H1 (cell line): Measurements from ENCODE around the gene CRYBB3. TPM values are rescaled to one million over a fixed set of nuclear protein-coding genes. Genes with fewer than 3 reads are reported as not detected.

Experiments used
- CTCF ChIA-PET: fragments of 300-600 bp; sonication (Branson Sonifier 250); formaldehyde crosslinking; loops from one replicate; lab custom pipeline; 2021; ENCODE audit not compliant: partially characterized antibody; lab: Charles Lee
- POLR2A ChIA-PET: fragments of 300-600 bp; sonication (Branson Sonifier 250); formaldehyde crosslinking; loops from one replicate; lab custom pipeline; 2021; ENCODE audit warnings: inconsistent platforms; ENCODE audit not compliant: partially characterized antibody; lab: Charles Lee
- DNase-seq, 2 experiments: peaks; one replicate each; pipeline versions ENCODE4 v3.0.0 to v3.0.0-alpha.2; 2010 to 2022; ENCODE audit warnings: low spot score in 2 of 2, low read depth in 1 of 2, mixed read lengths in 1 of 2
- FAIRE-seq: peaks from 2 replicates; lab custom pipeline; 2011; peaks lifted over from hg19 to GRCh38; lab: Jason Lieb, UNC
- H2AFZ ChIP-seq: 2 replicates; pipeline ENCODE4 v1.8.1; 2012; ENCODE audit warnings: low read length, inconsistent platforms
- H2AK5ac ChIP-seq: 2 replicates; pipeline ENCODE4 v1.6.1; 2013; ENCODE audit warnings: low read depth, low read length
- H2BK120ac ChIP-seq: replicated peaks from 2 replicates; pipeline ENCODE3; 2013; ENCODE audit warnings: low read depth, low read length, inconsistent platforms
- H2BK12ac ChIP-seq: 2 replicates; pipeline ENCODE4 v1.6.1; 2013; ENCODE audit warnings: low read depth, low read length
- H2BK15ac ChIP-seq: 2 replicates; pipeline ENCODE4 v1.6.1; 2013; ENCODE audit warnings: low read length
- H2BK20ac ChIP-seq: 2 replicates; pipeline ENCODE4 v1.6.1; 2013; ENCODE audit warnings: low read length
- H2BK5ac ChIP-seq: 2 replicates; pipeline ENCODE4 v1.6.1; 2013; ENCODE audit warnings: low read depth, low read length
- H3K14ac ChIP-seq: 2 replicates; pipeline ENCODE4 v1.6.1; 2013; ENCODE audit warnings: inconsistent platforms; ENCODE audit not compliant: insufficient read length
- H3K18ac ChIP-seq: 2 replicates; pipeline ENCODE4 v1.6.1; 2013; ENCODE audit warnings: low read length; ENCODE audit errors: extremely low read depth
- H3K23ac ChIP-seq: 2 replicates; pipeline ENCODE4 v1.6.1; 2013; ENCODE audit warnings: inconsistent platforms; ENCODE audit not compliant: insufficient read length
- H3K23me2 ChIP-seq: 2 replicates; pipeline ENCODE4 v1.6.1; 2013; ENCODE audit warnings: low read depth, low read length
- H3K27ac ChIP-seq: 2 replicates; pipeline ENCODE4 v1.6.1; 2011; ENCODE audit warnings: low read depth, low read length, inconsistent platforms
- H3K27me3 ChIP-seq, 4 experiments: replicated peaks in 1 of 4; 1 replicate in 1 of 4; 2 replicates in 3 of 4; pipeline versions ENCODE4 v1.6.1 to v1.8.1; 2011 to 2013; ENCODE audit warnings: low read length in 3 of 4, mild to moderate bottlenecking in 3 of 4, inconsistent platforms in 2 of 4, mixed read lengths in 2 of 4, moderate library complexity in 1 of 4; ENCODE audit not compliant: control insufficient read depth in 3 of 4, insufficient read depth in 3 of 4; ENCODE audit errors: extremely low read depth in 1 of 4
- H3K36me3 ChIP-seq, 4 experiments: 2 replicates each; pipeline versions ENCODE4 v1.6.1 to v1.8.1; 2011 to 2013; ENCODE audit warnings: mild to moderate bottlenecking in 4 of 4, low read length in 3 of 4, moderate library complexity in 2 of 4, control low read depth in 1 of 4, inconsistent platforms in 1 of 4; ENCODE audit not compliant: insufficient read depth in 4 of 4, control insufficient read depth in 2 of 4
- H3K4ac ChIP-seq: replicated peaks from 2 replicates; pipeline ENCODE3; 2013; ENCODE audit warnings: low read length, low read depth, mixed read lengths, inconsistent platforms; ENCODE audit not compliant: insufficient read length
- H3K4me1 ChIP-seq, 4 experiments: replicated peaks in 1 of 4; 1 replicate in 1 of 4; 2 replicates in 3 of 4; pipeline versions ENCODE4 v1.6.1 to v1.8.1; 2011 to 2013; ENCODE audit warnings: low read length in 3 of 4, inconsistent platforms in 2 of 4, mixed read lengths in 1 of 4; ENCODE audit not compliant: insufficient read depth in 4 of 4, control insufficient read depth in 3 of 4
- H3K4me2 ChIP-seq, 2 experiments: 2 replicates each; pipeline versions ENCODE4 v1.6.1 to v1.8.1; 2011 to 2013; ENCODE audit warnings: low read depth in 2 of 2, low read length in 2 of 2, control low read depth in 1 of 2, inconsistent platforms in 1 of 2, mild to moderate bottlenecking in 1 of 2; ENCODE audit not compliant: insufficient read depth in 1 of 2
- H3K4me3 ChIP-seq, 4 experiments: fragments of 200-600, 300-600 bp in 1 of 4; sonication (generic), shearing (Covaris generic), sonication (Bioruptor Twin) in 1 of 4; 2 replicates each; pipeline versions ENCODE4 v1.5.1 to v1.8.1; 2011 to 2016; ENCODE audit warnings: low read length in 4 of 4, low read depth in 3 of 4, control low read depth in 2 of 4, inconsistent platforms in 2 of 4, mild to moderate bottlenecking in 2 of 4, mixed read lengths in 1 of 4, moderate library complexity in 1 of 4; ENCODE audit not compliant: insufficient read depth in 2 of 4; ENCODE audit errors: extremely low read depth in 1 of 4
- H3K56ac ChIP-seq: replicated peaks from 2 replicates; pipeline ENCODE3; 2013; ENCODE audit warnings: low read depth, mild to moderate bottlenecking, mixed read lengths, low read length, inconsistent platforms; ENCODE audit not compliant: insufficient read length
- H3K79me1 ChIP-seq: 2 replicates; pipeline ENCODE4 v1.6.1; 2013; ENCODE audit warnings: low read depth, low read length, control low read depth
- H3K79me2 ChIP-seq, 2 experiments: 2 replicates each; pipeline versions ENCODE4 v1.6.1 to v1.8.1; 2012 to 2013; ENCODE audit warnings: low read length in 2 of 2, mild to moderate bottlenecking in 2 of 2, inconsistent platforms in 1 of 2; ENCODE audit not compliant: insufficient read depth in 2 of 2, control insufficient read depth in 1 of 2
- H3K9ac ChIP-seq, 4 experiments: replicated peaks in 1 of 4; 1 replicate in 1 of 4; 2 replicates in 3 of 4; pipeline versions ENCODE4 v1.6.1 to v1.8.1; 2011 to 2013; ENCODE audit warnings: low read depth in 3 of 4, low read length in 3 of 4, control low read depth in 2 of 4, mild to moderate bottlenecking in 2 of 4, moderate library complexity in 2 of 4, inconsistent platforms in 1 of 4; ENCODE audit errors: extremely low read depth in 1 of 4
- H3K9me3 ChIP-seq, 2 experiments: 2 replicates each; pipeline versions ENCODE4 v1.6.1 to v1.8.1; 2012 to 2013; ENCODE audit warnings: mild to moderate bottlenecking in 2 of 2, moderate library complexity in 2 of 2, control low read depth in 1 of 2, inconsistent platforms in 1 of 2, low read depth in 1 of 2, low read length in 1 of 2, mixed read lengths in 1 of 2; ENCODE audit not compliant: insufficient read depth in 2 of 2
- H4K20me1 ChIP-seq, 2 experiments: replicated peaks in 1 of 2; 2 replicates each; pipeline versions ENCODE3 to v1.8.1; 2011 to 2013; ENCODE audit warnings: inconsistent platforms in 2 of 2, low read length in 2 of 2, mild to moderate bottlenecking in 1 of 2; ENCODE audit not compliant: insufficient read depth in 2 of 2, control insufficient read depth in 1 of 2
- H4K5ac ChIP-seq: 2 replicates; pipeline ENCODE4 v1.6.1; 2013; ENCODE audit warnings: low read length, low read depth, mixed read lengths, inconsistent platforms; ENCODE audit not compliant: insufficient read length
- H4K8ac ChIP-seq: 2 replicates; pipeline ENCODE4 v1.8.0; 2013; ENCODE audit warnings: mild to moderate bottlenecking, moderate library complexity, low read length, inconsistent platforms; ENCODE audit not compliant: insufficient read depth; ENCODE audit errors: extremely low read depth
- H4K91ac ChIP-seq: replicated peaks from 2 replicates; pipeline ENCODE3; 2013; ENCODE audit warnings: low read length, mixed read lengths, inconsistent platforms; ENCODE audit not compliant: insufficient read length
- ATF2 ChIP-seq: IDR thresholded peaks from 2 replicates; pipeline ENCODE4 v1.6.1; 2012; ENCODE audit warnings: low read length, inconsistent platforms
- BCL11A ChIP-seq, 2 experiments: IDR thresholded peaks; one replicate each; pipeline ENCODE4 v1.6.1; 2011; ENCODE audit warnings: low read depth in 2 of 2, low read length in 2 of 2, mild to moderate bottlenecking in 2 of 2
- GABPA ChIP-seq: IDR thresholded peaks from 2 replicates; pipeline ENCODE4 v1.6.1; 2011; ENCODE audit warnings: mild to moderate bottlenecking, low read length, moderate library complexity, borderline replicate concordance; ENCODE audit not compliant: insufficient read depth
- MAFK ChIP-seq: IDR thresholded peaks from 2 replicates; pipeline ENCODE4 v1.6.1; 2012; ENCODE audit warnings: low read depth, mild to moderate bottlenecking, improper control_type of control experiment, low read length
- NANOG ChIP-seq: IDR thresholded peaks from 2 replicates; pipeline ENCODE4 v1.6.1; 2011; ENCODE audit warnings: low read length, low read depth, mild to moderate bottlenecking, inconsistent platforms; ENCODE audit not compliant: insufficient read depth, poor library complexity, severe bottlenecking
- PHF8 ChIP-seq: fragments of 200-600 bp; sonication (generic); conservative IDR thresholded peaks from 2 replicates; pipeline ENCODE4 v1.7.1; 2012; ENCODE audit warnings: low read depth, mild to moderate bottlenecking, inconsistent platforms, low read length, moderate library complexity
- POLR2A ChIP-seq, 2 experiments: IDR thresholded peaks; 1 replicate in 1 of 2; 2 replicates in 1 of 2; pipeline ENCODE4 v1.6.1; 2011; ENCODE audit warnings: low read depth in 2 of 2, low read length in 2 of 2, mild to moderate bottlenecking in 2 of 2; ENCODE audit errors: control extremely low read depth in 1 of 2
- RBBP5 ChIP-seq: IDR thresholded peaks from 2 replicates; pipeline ENCODE4 v1.7.1; 2012; ENCODE audit warnings: low read depth, mild to moderate bottlenecking, inconsistent platforms, low read length, moderate library complexity, borderline replicate concordance
- SRF ChIP-seq: IDR thresholded peaks from 2 replicates; pipeline ENCODE4 v1.6.1; 2011; ENCODE audit warnings: mild to moderate bottlenecking, low read depth, low read length, moderate library complexity
- SUZ12 ChIP-seq: fragments of 200-600 bp; sonication (generic); IDR thresholded peaks from 2 replicates; pipeline ENCODE4 v1.6.1; 2012; ENCODE audit warnings: mild to moderate bottlenecking, inconsistent platforms, low read length, moderate library complexity, mixed read lengths
- TAF1 ChIP-seq: IDR thresholded peaks from 2 replicates; pipeline ENCODE4 v1.6.1; 2011; ENCODE audit warnings: mild to moderate bottlenecking, low read depth, low read length
- YY1 ChIP-seq: IDR thresholded peaks from 2 replicates; pipeline ENCODE4 v1.6.1; 2011; ENCODE audit warnings: low read depth, mild to moderate bottlenecking, low read length
- WGBS, 2 experiments: shearing (Covaris generic) in 1 of 2; methylation state at CpG; one replicate each; pipeline versions ENCODE4 v1.1.6 to v1.1.7; 2013 to 2015; ENCODE audit warnings: low lambda C conversion rate in 2 of 2, mixed read lengths in 2 of 2, inconsistent platforms in 1 of 2, low coverage in 1 of 2, missing lambda C conversion rate in 1 of 2; ENCODE audit not compliant: insufficient replicate concordance in 2 of 2, insufficient coverage in 1 of 2, insufficient read length in 1 of 2; ENCODE audit errors: extremely low coverage in 1 of 2, missing lambda C conversion rate in 1 of 2; 5-methylcytosine and 5-hydroxymethylcytosine counted together
- polyA plus RNA-seq, 7 experiments: library from polyadenylated mRNA; depleted of rRNA in 3 of 7; stranded (reverse) in 5 of 7; unstranded in 2 of 7; fragments of >200 nt in 5 of 7; fragments of 200-250 nt in 2 of 7; gene quantifications; 1 replicate in 5 of 7; 2 replicates in 1 of 7; 4 replicates in 1 of 7; pipeline versions ENCODE4 v1.2.1 to v1.2.3, GENCODE V29; 2011 to 2013; ENCODE audit warnings: missing spikeins in 2 of 7, mixed read lengths in 2 of 7
- total RNA-seq: library from RNA; stranded (reverse); fragmentation: NEBNext Ultra II Directional; extraction: Animal tissue kit (Norgen Biotek cat#: 25700); gene quantifications from 2 replicates; pipeline ENCODE4 v1.2.1, GENCODE V29; 2021

The CRYBB3 gene
- total and polyA plus RNA-seq, 2 of the 8 experiments (the other 6 are each of a cell fraction or from before 2014, with no cell fraction given) = 0.44 to 0.58 TPM

- H2AK5ac ChIP-seq = no peak overlapping the region
- no peak overlapping the region for H4K8ac ChIP-seq
- no peak for FAIRE-seq
- no peak overlapping the region for H3K18ac ChIP-seq
- peaks cover 4% of the 10 kb centered on the region; the same call in 1 of the 2 replicates for H3K23me2 ChIP-seq
- H2BK120ac ChIP-seq = no peak overlapping the region
- H2BK20ac ChIP-seq = no peak overlapping the region
- no peak overlapping the region for H2AFZ ChIP-seq
- no peak overlapping the region for H3K56ac ChIP-seq
- no peaks in the 10 kb centered on the region for H3K79me2 ChIP-seq
- no peaks in the 10 kb centered on the region for H3K36me3 ChIP-seq
- H3K14ac ChIP-seq = no peak overlapping the region
- H3K79me1 ChIP-seq = no peaks in the 10 kb centered on the region
- H3K4me3 ChIP-seq = no peak overlapping the region
- TF ChIP-seq MAFK (no peak), ATF2 (no peak), SUZ12 (no peak), YY1 (no peak), BCL11A (IDR thresholded peaks at IDR 0.05; ENCODE audit: low read depth in 2 of 2, low read length in 2 of 2) (no peak), TAF1 (no peak), PHF8 (no peak), RBBP5 (no peak), GABPA (no peak), POLR2A (IDR thresholded peaks at IDR 0.05; ENCODE audit: control extremely low read depth in 1 of 2, low read depth in 2 of 2, low read length in 2 of 2) (no peak), NANOG (no peak), SRF (no peak)
- WGBS, 2 experiments = 93% methylated on average over 1 of the region's 1 CpG; no CpG with 5 or more reads in 1 of the 2 experiments
- H4K5ac ChIP-seq = no peak overlapping the region
- no peaks in the 10 kb centered on the region for H3K27me3 ChIP-seq
- ChIA-PET CTCF (interaction anchor here (1.4 to 2.4 kb wide), 2 partner anchors 43 to 128 kb away, joined by 3 to 9 read pairs; no protein-coding TSS in a partner anchor), POLR2A (no interaction called here)
- H3K4me1 ChIP-seq = peaks cover 0 to 2% (median 1%) of the 10 kb centered on the region in 4 experiments; a peak in 3 of 7 replicates
- H2BK15ac ChIP-seq = no peak overlapping the region
- no peak overlapping the region for H3K27ac ChIP-seq
- no peak overlapping the region for H3K23ac ChIP-seq
- DNase-seq = no peak
- no peak overlapping the region for H3K4me2 ChIP-seq
- H3K9me3 ChIP-seq = no peaks in the 10 kb centered on the region
- no peak overlapping the region for H3K4ac ChIP-seq
- H3K9ac ChIP-seq = no peak overlapping the region
- no peak overlapping the region for H2BK5ac ChIP-seq
- H4K91ac ChIP-seq = no peak overlapping the region
- no peaks in the 10 kb centered on the region for H4K20me1 ChIP-seq
- H2BK12ac ChIP-seq = no peak overlapping the region
Observed at GRCh38 chr22:25205847-25206246, 6.2 kb downstream of the CRYBB3 start.
